Suprapubic skin (tissue), 3 donors: ENCODE data around the gene STIP1.

Source experiments
- CTCF ChIP-seq, 2 donors: fragments of 200-600 bp in 1 of 2; fragments of 450-650 bp in 1 of 2; sonication (generic) in 1 of 2; IDR thresholded peaks; one replicate each; pipeline ENCODE4 v1.5.1; 2016 to 2019; ENCODE audit warnings: antibody characterized with exemption in 2 of 2, mild to moderate bottlenecking in 1 of 2, moderate library complexity in 1 of 2
- POLR2A ChIP-seq, 2 donors: fragments of 450-650 bp; IDR thresholded peaks; one replicate each; pipeline ENCODE4 v1.6.1; 2017; ENCODE audit warnings: antibody characterized with exemption in 2 of 2, mild to moderate bottlenecking in 2 of 2, moderate library complexity in 2 of 2

- TF ChIP-seq CTCF (IDR thresholded peaks at IDR 0.05) (no peak), POLR2A (IDR thresholded peaks at IDR 0.05) (no peak)
These were observed 32.8 kb downstream of the STIP1 start for GRCh38 chr11:64218628-64219353.
